ENCODE measurements around the gene ADAMTS4.

DNA sequence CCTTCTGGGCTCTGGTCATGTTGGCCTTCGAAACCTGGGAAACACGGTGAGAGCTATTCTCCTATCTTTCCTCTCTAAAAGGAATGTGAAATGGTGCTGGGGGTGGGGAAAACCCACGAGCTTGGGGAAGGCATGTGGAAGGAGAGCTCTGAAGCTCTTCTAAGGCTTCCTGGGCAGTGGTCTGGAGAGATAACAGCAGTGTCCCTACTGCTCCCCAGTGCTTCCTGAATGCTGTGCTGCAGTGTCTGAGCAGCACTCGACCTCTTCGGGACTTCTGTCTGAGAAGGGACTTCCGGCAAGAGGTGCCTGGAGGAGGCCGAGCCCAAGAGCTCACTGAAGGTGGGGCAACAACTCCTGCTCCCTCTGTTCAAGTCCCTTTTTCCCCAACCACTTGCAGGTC lies 36.8 kb downstream of the ADAMTS4 start:
- TF ChIP-seq CTCF (IDR thresholded peaks at IDR 0.05) (no peak), POLR2A (IDR thresholded peaks at IDR 0.05) (no peak)

All from lower leg skin (tissue), 3 donors.